SK-N-SH treated with all-trans-retinoic acid at 6 μM for 48 hours (cell line): ENCODE results near the gene SNX11.

Source experiments
- ARNTL ChIP-seq: fragments of 450-650 bp; formaldehyde crosslinking; IDR thresholded peaks from 2 replicates; pipeline ENCODE4 v1.5.0; 2020; ENCODE audit warnings: low read depth, mild to moderate bottlenecking, moderate library complexity, borderline replicate concordance
- ISL1 ChIP-seq: fragments of 250-450 bp; sonication (Bioruptor Pico); IDR thresholded peaks from 2 replicates; pipeline ENCODE4 v2.1.2; 2022; ENCODE audit warnings: mild to moderate bottlenecking, moderate library complexity
- OSR1 ChIP-seq: fragments of 250-450 bp; sonication (Bioruptor Pico); IDR thresholded peaks from 2 replicates; pipeline ENCODE4 v1.8.0; 2022; ENCODE audit warnings: moderate library complexity, mild to moderate bottlenecking, inconsistent platforms
- RARB ChIP-seq: fragments of 250-450 bp; sonication (Bioruptor Pico); IDR thresholded peaks from 2 replicates; pipeline ENCODE4 v1.8.0; 2021; ENCODE audit warnings: mild to moderate bottlenecking, moderate library complexity
- SNAI2 ChIP-seq: fragments of 250-450 bp; sonication (Bioruptor Pico); IDR thresholded peaks from 2 replicates; pipeline ENCODE4 v1.5.0; 2020; ENCODE audit warnings: mild to moderate bottlenecking, moderate library complexity
- TCF4 ChIP-seq: fragments of 250-450 bp; sonication (Bioruptor Pico); IDR thresholded peaks from 2 replicates; pipeline ENCODE4 v1.8.0; 2021; ENCODE audit warnings: mild to moderate bottlenecking, moderate library complexity, borderline replicate concordance
- TF ChIP-seq, protein P1 (sequence below): fragments of 250-450 bp; sonication (Bioruptor Pico); IDR thresholded peaks from 2 replicates; pipeline ENCODE4 v1.8.0; 2021; ENCODE audit warnings: low read depth, mild to moderate bottlenecking, moderate library complexity, borderline replicate concordance

DNA sequence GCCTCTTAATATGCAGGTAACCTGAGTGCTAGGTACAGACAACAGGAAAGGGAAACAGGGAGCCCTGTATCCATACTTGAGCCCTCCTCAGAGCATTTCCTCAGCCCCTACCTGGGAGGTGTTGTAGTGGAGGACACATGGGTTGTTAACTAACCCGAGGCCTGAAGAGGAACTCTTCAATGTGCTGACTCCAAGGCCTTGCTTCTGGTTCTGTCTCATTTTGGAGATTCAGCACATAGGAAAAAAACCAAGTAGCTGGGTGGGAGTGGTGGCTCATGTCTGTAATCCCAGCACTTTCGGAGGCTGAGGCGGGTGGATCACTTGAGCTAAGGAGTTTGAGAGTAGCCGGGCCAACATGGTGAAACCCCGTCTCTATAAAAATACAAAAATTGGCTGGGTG lies 24.8 kb downstream of the SNX11 start:
- TF ChIP-seq SNAI2 (no peak), TCF4 (CRISPR knock-in tag) (no peak), ARNTL (CRISPR knock-in tag) (no peak), RARB (CRISPR knock-in tag) (no peak), OSR1 (no peak), ISL1 (no peak)
- TF ChIP-seq, protein P1, sequence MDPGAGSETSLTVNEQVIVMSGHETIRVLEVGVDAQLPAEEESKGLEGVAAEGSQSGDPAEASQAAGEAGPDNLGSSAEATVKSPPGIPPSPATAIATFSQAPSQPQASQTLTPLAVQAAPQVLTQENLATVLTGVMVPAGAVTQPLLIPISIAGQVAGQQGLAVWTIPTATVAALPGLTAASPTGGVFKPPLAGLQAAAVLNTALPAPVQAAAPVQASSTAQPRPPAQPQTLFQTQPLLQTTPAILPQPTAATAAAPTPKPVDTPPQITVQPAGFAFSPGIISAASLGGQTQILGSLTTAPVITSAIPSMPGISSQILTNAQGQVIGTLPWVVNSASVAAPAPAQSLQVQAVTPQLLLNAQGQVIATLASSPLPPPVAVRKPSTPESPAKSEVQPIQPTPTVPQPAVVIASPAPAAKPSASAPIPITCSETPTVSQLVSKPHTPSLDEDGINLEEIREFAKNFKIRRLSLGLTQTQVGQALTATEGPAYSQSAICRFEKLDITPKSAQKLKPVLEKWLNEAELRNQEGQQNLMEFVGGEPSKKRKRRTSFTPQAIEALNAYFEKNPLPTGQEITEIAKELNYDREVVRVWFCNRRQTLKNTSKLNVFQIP (CRISPR knock-in tag): no peak
